ENCODE measurements around the gene RHBDD1. TPM values are rescaled to one million over a fixed set of nuclear protein-coding genes. Genes with fewer than 3 reads are reported as not detected.
A peak's percentile ranks its signal among the peaks of the same experiment; 100 is the strongest.

The RHBDD1 gene
- polyA plus RNA-seq, 2 of the 4 experiments (the other 2 are of a cell fraction) = 8.3 to 46.9 TPM

DNA sequence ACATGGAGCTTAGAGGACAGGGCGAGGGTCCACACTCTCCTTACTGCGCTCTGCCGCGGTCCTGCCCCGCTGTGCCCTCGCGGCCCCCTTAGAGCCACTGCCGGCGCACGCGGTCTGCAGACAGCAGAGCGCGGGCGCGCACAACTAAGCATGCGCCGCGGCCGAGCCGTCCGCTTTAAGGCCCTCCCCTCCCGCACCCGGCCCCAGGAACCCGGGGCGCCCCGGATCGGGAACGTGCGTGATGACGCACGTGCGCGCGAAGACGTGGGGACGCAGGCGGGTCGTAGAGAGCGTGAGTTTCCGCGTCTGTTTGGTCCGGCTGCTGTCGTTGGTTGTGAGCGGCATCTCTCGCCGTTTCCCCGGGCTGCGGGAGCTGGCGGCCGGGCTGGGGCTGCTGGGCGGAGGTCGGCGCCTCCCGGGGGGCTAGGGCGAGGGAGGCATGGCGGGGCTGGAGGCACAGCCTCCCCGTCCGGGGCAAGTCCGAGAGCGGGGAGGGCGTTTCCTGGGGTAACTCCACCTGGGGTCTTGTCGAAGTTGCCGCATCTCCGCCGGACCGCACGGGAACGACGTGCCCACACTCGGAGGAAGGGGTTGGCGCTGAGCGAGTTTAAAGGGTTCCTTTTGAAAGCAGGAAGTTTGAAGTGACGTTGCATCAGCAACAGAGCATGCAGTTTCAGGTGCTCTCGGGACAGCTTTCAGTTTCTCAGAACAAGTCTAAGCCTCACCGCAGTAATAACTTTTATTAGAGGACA lies at the start of gene RHBDD1 (continued):
- TF ChIP-seq RFX5 (IDR thresholded peaks at IDR 0.05) (no peak), RARB (CRISPR knock-in tag; IDR thresholded peaks at IDR 0.05) (no peak), HOXA7 (CRISPR knock-in tag; IDR thresholded peaks at IDR 0.05) (0 out of 2 replicates have a peak, but pooled peaks have one; percentile 53), TFCP2L1 (CRISPR knock-in tag; IDR thresholded peaks at IDR 0.05) (peak; percentile 68; the same call in 1 of the 2 replicates), ZSCAN20 (CRISPR knock-in tag; IDR thresholded peaks at IDR 0.05) (no peak), NFE2L2 (conservative IDR thresholded peaks at IDR 0.05; ENCODE audit: low read length) (no peak), KDM1A (IDR thresholded peaks at IDR 0.05; ENCODE audit: low read depth) (no peak), MAZ (IDR thresholded peaks at IDR 0.05; ENCODE audit: borderline replicate concordance, low read depth, low read length) (no peak), NPAS2 (CRISPR knock-in tag; IDR thresholded peaks at IDR 0.05; ENCODE audit: borderline replicate concordance) (peak; percentile 57; the same call in 1 of the 2 replicates), CHD2 (IDR thresholded peaks at IDR 0.05; ENCODE audit: low read length, partially characterized antibody) (no peak), CBX8 (IDR thresholded peaks at IDR 0.05) (no peak), CHD4 (IDR thresholded peaks at IDR 0.05; ENCODE audit: borderline replicate concordance) (no peak), RCOR1 (IDR thresholded peaks at IDR 0.05; ENCODE audit: low read depth, low read length) (no peak), JUNB (IDR thresholded peaks at IDR 0.05) (no peak), HOXB13 (CRISPR knock-in tag; IDR thresholded peaks at IDR 0.05; ENCODE audit: low read depth) (peak; percentile 91; the same call in 1 of the 2 replicates), MYC (IDR thresholded peaks at IDR 0.05; ENCODE audit: borderline replicate concordance, low read length) (peak; percentile 93), SREBF2 (IDR thresholded peaks at IDR 0.05) (no peak), JUN (IDR thresholded peaks at IDR 0.05) (peak; percentile 50 to 97; a peak in 4 of 5 replicates), EP300 (IDR thresholded peaks at IDR 0.05) (no peak), KDM5A (IDR thresholded peaks at IDR 0.05) (no peak), FOSB (CRISPR knock-in tag; IDR thresholded peaks at IDR 0.05) (no peak), RNF2 (IDR thresholded peaks at IDR 0.05; ENCODE audit: borderline replicate concordance, low read depth) (no peak), EHMT2 (IDR thresholded peaks at IDR 0.05; ENCODE audit: low read depth) (no peak), TP53 (CRISPR knock-in tag; IDR thresholded peaks at IDR 0.05) (peak; percentile 76), ZNF302 (CRISPR knock-in tag; IDR thresholded peaks at IDR 0.05) (no peak), HDAC2 (IDR thresholded peaks at IDR 0.05) (no peak), ESRRA (IDR thresholded peaks at IDR 0.05; ENCODE audit: borderline replicate concordance, low read length) (no peak), SMC3 (IDR thresholded peaks at IDR 0.05) (no peak)
- TF ChIP-seq, protein P1, sequence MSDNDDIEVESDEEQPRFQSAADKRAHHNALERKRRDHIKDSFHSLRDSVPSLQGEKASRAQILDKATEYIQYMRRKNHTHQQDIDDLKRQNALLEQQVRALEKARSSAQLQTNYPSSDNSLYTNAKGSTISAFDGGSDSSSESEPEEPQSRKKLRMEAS (IDR thresholded peaks at IDR 0.05) = peak; percentile 100
- TF ChIP-seq, protein P2, sequence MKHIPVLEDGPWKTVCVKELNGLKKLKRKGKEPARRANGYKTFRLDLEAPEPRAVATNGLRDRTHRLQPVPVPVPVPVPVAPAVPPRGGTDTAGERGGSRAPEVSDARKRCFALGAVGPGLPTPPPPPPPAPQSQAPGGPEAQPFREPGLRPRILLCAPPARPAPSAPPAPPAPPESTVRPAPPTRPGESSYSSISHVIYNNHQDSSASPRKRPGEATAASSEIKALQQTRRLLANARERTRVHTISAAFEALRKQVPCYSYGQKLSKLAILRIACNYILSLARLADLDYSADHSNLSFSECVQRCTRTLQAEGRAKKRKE (CRISPR knock-in tag; IDR thresholded peaks at IDR 0.05; ENCODE audit: low read depth) = peak; percentile 94
- TF ChIP-seq, protein P3, sequence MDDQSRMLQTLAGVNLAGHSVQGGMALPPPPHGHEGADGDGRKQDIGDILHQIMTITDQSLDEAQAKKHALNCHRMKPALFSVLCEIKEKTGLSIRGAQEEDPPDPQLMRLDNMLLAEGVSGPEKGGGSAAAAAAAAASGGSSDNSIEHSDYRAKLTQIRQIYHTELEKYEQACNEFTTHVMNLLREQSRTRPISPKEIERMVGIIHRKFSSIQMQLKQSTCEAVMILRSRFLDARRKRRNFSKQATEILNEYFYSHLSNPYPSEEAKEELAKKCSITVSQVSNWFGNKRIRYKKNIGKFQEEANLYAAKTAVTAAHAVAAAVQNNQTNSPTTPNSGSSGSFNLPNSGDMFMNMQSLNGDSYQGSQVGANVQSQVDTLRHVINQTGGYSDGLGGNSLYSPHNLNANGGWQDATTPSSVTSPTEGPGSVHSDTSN (IDR thresholded peaks at IDR 0.05) = peak; percentile 26
